ENCODE measurements around the gene IGSF9. TPM values are rescaled to one million over a fixed set of nuclear protein-coding genes. Genes with fewer than 3 reads are reported as not detected.
A peak's percentile ranks its signal among the peaks of the same experiment; 100 is the strongest.
"Not testable (repeated sequence)": the region's sequence is repeated elsewhere in the genome, so short reads cannot be mapped to it uniquely, and the experiment has no call there.

IGSF9 gene
- total RNA-seq, 3 donors from 2014 or later: 0.11 to 0.20 (median 0.16) TPM

- ATAC-seq: no peak
- no peak overlapping the region for H3K4me3 Mint-ChIP-seq
- H3K27me3 Mint-ChIP-seq (ENCODE audit: low read depth): no peaks in the 10 kb centered on the region
- DNase-seq: no peak
- peaks cover 70% of the 10 kb centered on the region for H3K4me1 Mint-ChIP-seq (ENCODE audit: low read depth)
- H3K36me3 Mint-ChIP-seq (ENCODE audit: insufficient read depth): peaks cover 44% of the 10 kb centered on the region
- H3K9me3 Mint-ChIP-seq: no peaks in the 10 kb centered on the region
These were observed 26.8 kb downstream of the IGSF9 start for GRCh38 chr1:159918352-159919200.

GRCh38 chr1:159917533-159918351 is 27.7 kb downstream of the IGSF9 start:
- ATAC-seq: no peak
- no peaks in the 10 kb centered on the region for H3K9me3 Mint-ChIP-seq
- no peak overlapping the region for H3K4me3 Mint-ChIP-seq
- H3K27me3 Mint-ChIP-seq (ENCODE audit: low read depth): no peaks in the 10 kb centered on the region
- peaks cover 44% of the 10 kb centered on the region for H3K36me3 Mint-ChIP-seq (ENCODE audit: insufficient read depth)
- DNase-seq: no peak
- peaks cover 70% of the 10 kb centered on the region for H3K4me1 Mint-ChIP-seq (ENCODE audit: low read depth)

- Mint-ChIP-seq H3K4me1 (ENCODE audit: low read depth) (peaks cover 70% of the 10 kb centered on the region), H3K27me3 (ENCODE audit: low read depth) (no peaks in the 10 kb centered on the region), H3K36me3 (ENCODE audit: insufficient read depth) (peaks cover 39% of the 10 kb centered on the region), H3K9me3 (no peaks in the 10 kb centered on the region), H3K4me3 (no peak overlapping the region)
- DNase-seq (no peak), ATAC-seq (no peak)
These were observed 29.0 kb downstream of the IGSF9 start for GRCh38 chr1:159916242-159917051.

GRCh38 chr1:159915571-159916241 is 29.7 kb downstream of the IGSF9 start:
- H3K4me3 Mint-ChIP-seq: no peak overlapping the region
- H3K36me3 Mint-ChIP-seq (ENCODE audit: insufficient read depth): peaks cover 34% of the 10 kb centered on the region
- ATAC-seq (no peak), DNase-seq (no peak)
- H3K27me3 Mint-ChIP-seq (ENCODE audit: low read depth): no peaks in the 10 kb centered on the region
- H3K4me1 Mint-ChIP-seq (ENCODE audit: low read depth): peaks cover 70% of the 10 kb centered on the region
- no peaks in the 10 kb centered on the region for H3K9me3 Mint-ChIP-seq

- peaks cover 21% of the 10 kb centered on the region for H3K36me3 Mint-ChIP-seq (ENCODE audit: insufficient read depth)
- H3K27me3 Mint-ChIP-seq (ENCODE audit: low read depth): no peaks in the 10 kb centered on the region
- H3K9me3 Mint-ChIP-seq: no peaks in the 10 kb centered on the region
- DNase-seq (no peak), ATAC-seq (no peak)
- H3K4me1 Mint-ChIP-seq (ENCODE audit: low read depth): peaks cover 70% of the 10 kb centered on the region
- no peak overlapping the region for H3K4me3 Mint-ChIP-seq
These were observed 31.0 kb downstream of the IGSF9 start for GRCh38 chr1:159914252-159915018.

GRCh38 chr1:159913451-159914192 is 31.8 kb downstream of the IGSF9 start:
- H3K9me3 Mint-ChIP-seq: no peaks in the 10 kb centered on the region
- no peak overlapping the region for H3K4me3 Mint-ChIP-seq
- ATAC-seq: no peak
- peaks cover 63% of the 10 kb centered on the region for H3K4me1 Mint-ChIP-seq (ENCODE audit: low read depth)
- H3K27me3 Mint-ChIP-seq (ENCODE audit: low read depth): no peaks in the 10 kb centered on the region
- DNase-seq: no peak
- H3K36me3 Mint-ChIP-seq (ENCODE audit: insufficient read depth): peaks cover 15% of the 10 kb centered on the region

- H3K4me1 Mint-ChIP-seq (ENCODE audit: low read depth): peaks cover 63% of the 10 kb centered on the region
- DNase-seq: no peak
- peak overlapping the region; percentile 17 for H3K4me3 Mint-ChIP-seq
- peaks cover 2% of the 10 kb centered on the region for H3K36me3 Mint-ChIP-seq (ENCODE audit: insufficient read depth)
- no peaks in the 10 kb centered on the region for H3K9me3 Mint-ChIP-seq
- no peaks in the 10 kb centered on the region for H3K27me3 Mint-ChIP-seq (ENCODE audit: low read depth)
- ATAC-seq: no peak
These were observed 33.9 kb downstream of the IGSF9 start for GRCh38 chr1:159911326-159912070.

- H3K4me3 Mint-ChIP-seq: no peak overlapping the region
- ATAC-seq (no peak), DNase-seq (no peak)
- H3K27me3 Mint-ChIP-seq (ENCODE audit: low read depth): no peaks in the 10 kb centered on the region
- peaks cover 49% of the 10 kb centered on the region for H3K4me1 Mint-ChIP-seq (ENCODE audit: low read depth)
- no peaks in the 10 kb centered on the region for H3K36me3 Mint-ChIP-seq (ENCODE audit: insufficient read depth)
- no peaks in the 10 kb centered on the region for H3K9me3 Mint-ChIP-seq
These were observed 37.1 kb downstream of the IGSF9 start for GRCh38 chr1:159908031-159908940.

GRCh38 chr1:159906960-159907359 is 38.5 kb downstream of the IGSF9 start:
- no peak for ATAC-seq
- peaks cover 36% of the 10 kb centered on the region for H3K4me1 Mint-ChIP-seq (ENCODE audit: low read depth)
- no peak overlapping the region for H3K4me3 Mint-ChIP-seq
- no peaks in the 10 kb centered on the region for H3K9me3 Mint-ChIP-seq
- H3K27me3 Mint-ChIP-seq (ENCODE audit: low read depth): no peaks in the 10 kb centered on the region
- H3K36me3 Mint-ChIP-seq (ENCODE audit: insufficient read depth): no peaks in the 10 kb centered on the region
- DNase-seq: no peak

GRCh38 chr1:159904036-159904435 is 41.4 kb downstream of the IGSF9 start:
- not testable (repeated sequence) for H3K9me3 Mint-ChIP-seq; ATAC-seq; H3K27me3 Mint-ChIP-seq (ENCODE audit: low read depth); H3K4me3 Mint-ChIP-seq; H3K36me3 Mint-ChIP-seq (ENCODE audit: insufficient read depth); DNase-seq
- peaks cover 12% of the 10 kb centered on the region for H3K4me1 Mint-ChIP-seq (ENCODE audit: low read depth)

- H3K27me3 Mint-ChIP-seq (ENCODE audit: low read depth): no peaks in the 10 kb centered on the region
- ATAC-seq: no peak
- no peaks in the 10 kb centered on the region for H3K9me3 Mint-ChIP-seq
- H3K4me1 Mint-ChIP-seq (ENCODE audit: low read depth): peaks cover 7% of the 10 kb centered on the region
- no peak for DNase-seq
- H3K36me3 Mint-ChIP-seq (ENCODE audit: insufficient read depth): no peaks in the 10 kb centered on the region
- H3K4me3 Mint-ChIP-seq: no peak overlapping the region
These were observed 42.9 kb downstream of the IGSF9 start for GRCh38 chr1:159902541-159902940.
